ENCODE results near the gene ZNF799.

GRCh38 chr19:12365236-12366162, 35.6 kb downstream of the ZNF799 start, which contains the start of gene ZNF442:
- no peak for TF ChIP-seq POLR2A (IDR thresholded peaks at IDR 0.05; ENCODE audit: borderline replicate concordance, extremely low read depth, insufficient read depth, insufficient read length)
- TF ChIP-seq POLR2AphosphoS5 (IDR thresholded peaks at IDR 0.05; ENCODE audit: low read depth, low read length): no peak
- TF ChIP-seq CTCF (IDR thresholded peaks at IDR 0.05 in 2 of 3, conservative IDR thresholded peaks at IDR 0.05 in 1 of 3; ENCODE audit: borderline replicate concordance in 1 of 3, insufficient read depth in 1 of 3, low read depth in 2 of 3, low read length in 2 of 3): no peak
- no peak for TF ChIP-seq EZH2 (IDR thresholded peaks at IDR 0.05)
- TF ChIP-seq ZNF274 (IDR thresholded peaks at IDR 0.05; ENCODE audit: low read depth, low read length): no peak

Data from HCT116 (cell line).